ENCODE measurements around the gene ZNF423. TPM values are rescaled to one million over a fixed set of nuclear protein-coding genes. Genes with fewer than 3 reads are reported as not detected.

The ZNF423 gene
- total RNA-seq, 1 donor, result 11.6 TPM

GRCh38 chr16:49498264-49498663 is 357.6 kb downstream of the ZNF423 start:
- Histone ChIP-seq H4K20me1 (ENCODE audit: insufficient read depth, low read length) (no peaks in the 10 kb centered on the region), H3K27me3 (ENCODE audit: insufficient read depth, low read length) (no peaks in the 10 kb centered on the region), H3K27ac (ENCODE audit: low read depth, low read length) (no peak overlapping the region), H2AFZ (ENCODE audit: low read length) (no peak overlapping the region), H3K79me2 (ENCODE audit: insufficient read depth, low read length) (no peaks in the 10 kb centered on the region), H3K4me1 (ENCODE audit: insufficient read depth, low read length) (no peaks in the 10 kb centered on the region), H3K4me2 (ENCODE audit: insufficient read depth, low read length) (no peak overlapping the region), H3K4me3 (ENCODE audit: insufficient read depth, low read length) (no peak overlapping the region), H3K9me3 (ENCODE audit: low read depth, low read length) (no peaks in the 10 kb centered on the region), H3K36me3 (ENCODE audit: insufficient read depth, low read length) (no peaks in the 10 kb centered on the region)
- TF ChIP-seq, protein P1, sequence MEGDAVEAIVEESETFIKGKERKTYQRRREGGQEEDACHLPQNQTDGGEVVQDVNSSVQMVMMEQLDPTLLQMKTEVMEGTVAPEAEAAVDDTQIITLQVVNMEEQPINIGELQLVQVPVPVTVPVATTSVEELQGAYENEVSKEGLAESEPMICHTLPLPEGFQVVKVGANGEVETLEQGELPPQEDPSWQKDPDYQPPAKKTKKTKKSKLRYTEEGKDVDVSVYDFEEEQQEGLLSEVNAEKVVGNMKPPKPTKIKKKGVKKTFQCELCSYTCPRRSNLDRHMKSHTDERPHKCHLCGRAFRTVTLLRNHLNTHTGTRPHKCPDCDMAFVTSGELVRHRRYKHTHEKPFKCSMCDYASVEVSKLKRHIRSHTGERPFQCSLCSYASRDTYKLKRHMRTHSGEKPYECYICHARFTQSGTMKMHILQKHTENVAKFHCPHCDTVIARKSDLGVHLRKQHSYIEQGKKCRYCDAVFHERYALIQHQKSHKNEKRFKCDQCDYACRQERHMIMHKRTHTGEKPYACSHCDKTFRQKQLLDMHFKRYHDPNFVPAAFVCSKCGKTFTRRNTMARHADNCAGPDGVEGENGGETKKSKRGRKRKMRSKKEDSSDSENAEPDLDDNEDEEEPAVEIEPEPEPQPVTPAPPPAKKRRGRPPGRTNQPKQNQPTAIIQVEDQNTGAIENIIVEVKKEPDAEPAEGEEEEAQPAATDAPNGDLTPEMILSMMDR (IDR thresholded peaks at IDR 0.05; ENCODE audit: extremely low read depth, low read depth, low read length), result no peak
- DNase-seq (ENCODE audit: insufficient read length, low spot score, missing footprints), result no peak

GRCh38 chr16:49497466-49497865 is 358.4 kb downstream of the ZNF423 start:
- no peaks in the 10 kb centered on the region for H3K27me3 ChIP-seq (ENCODE audit: insufficient read depth, low read length)
- TF ChIP-seq, protein P1 (IDR thresholded peaks at IDR 0.05; ENCODE audit: extremely low read depth, low read depth, low read length), result no peak
- H2AFZ ChIP-seq (ENCODE audit: low read length), result no peak overlapping the region
- H3K79me2 ChIP-seq (ENCODE audit: insufficient read depth, low read length), result no peaks in the 10 kb centered on the region
- H4K20me1 ChIP-seq (ENCODE audit: insufficient read depth, low read length), result no peaks in the 10 kb centered on the region
- H3K4me2 ChIP-seq (ENCODE audit: insufficient read depth, low read length), result no peak overlapping the region
- H3K4me3 ChIP-seq (ENCODE audit: insufficient read depth, low read length), result no peak overlapping the region
- H3K27ac ChIP-seq (ENCODE audit: low read depth, low read length), result no peak overlapping the region
- no peaks in the 10 kb centered on the region for H3K9me3 ChIP-seq (ENCODE audit: low read depth, low read length)
- no peak for DNase-seq (ENCODE audit: insufficient read length, low spot score, missing footprints)
- no peaks in the 10 kb centered on the region for H3K36me3 ChIP-seq (ENCODE audit: insufficient read depth, low read length)
- H3K4me1 ChIP-seq (ENCODE audit: insufficient read depth, low read length), result no peaks in the 10 kb centered on the region

DNA sequence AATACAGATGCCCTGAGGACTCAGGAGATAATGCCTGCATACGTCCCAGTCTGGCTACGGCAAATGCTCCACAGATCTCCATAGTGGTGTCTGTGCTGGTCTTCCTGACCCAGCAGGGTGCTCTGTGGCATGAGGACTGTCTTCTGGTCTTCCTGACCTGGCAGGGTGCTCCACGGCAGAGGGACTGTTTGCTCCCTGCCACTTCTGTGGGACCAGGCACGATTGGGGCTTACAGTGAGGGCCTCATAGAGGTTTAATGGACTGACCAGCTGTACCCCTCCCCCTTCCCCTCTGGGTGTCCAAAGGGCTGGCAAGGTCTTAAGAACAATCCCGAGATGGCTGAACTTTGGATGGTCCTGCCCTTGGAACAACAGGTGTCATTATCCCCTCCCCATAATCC is 359.3 kb downstream of the ZNF423 start:
- TF ChIP-seq, protein P1 (IDR thresholded peaks at IDR 0.05; ENCODE audit: extremely low read depth, low read depth, low read length), result no peak
- no peak overlapping the region for H3K4me3 ChIP-seq (ENCODE audit: insufficient read depth, low read length)
- no peaks in the 10 kb centered on the region for H3K36me3 ChIP-seq (ENCODE audit: insufficient read depth, low read length)
- H3K9me3 ChIP-seq (ENCODE audit: low read depth, low read length), result no peaks in the 10 kb centered on the region
- H3K27ac ChIP-seq (ENCODE audit: low read depth, low read length), result no peak overlapping the region
- H2AFZ ChIP-seq (ENCODE audit: low read length), result no peak overlapping the region
- no peaks in the 10 kb centered on the region for H3K27me3 ChIP-seq (ENCODE audit: insufficient read depth, low read length)
- no peaks in the 10 kb centered on the region for H3K4me1 ChIP-seq (ENCODE audit: insufficient read depth, low read length)
- no peaks in the 10 kb centered on the region for H4K20me1 ChIP-seq (ENCODE audit: insufficient read depth, low read length)
- DNase-seq (ENCODE audit: insufficient read length, low spot score, missing footprints), result no peak
- H3K79me2 ChIP-seq (ENCODE audit: insufficient read depth, low read length), result no peaks in the 10 kb centered on the region
- H3K4me2 ChIP-seq (ENCODE audit: insufficient read depth, low read length), result no peak overlapping the region

- H4K20me1 ChIP-seq (ENCODE audit: insufficient read depth, low read length), result no peaks in the 10 kb centered on the region
- H3K4me2 ChIP-seq (ENCODE audit: insufficient read depth, low read length), result no peak overlapping the region
- H3K4me1 ChIP-seq (ENCODE audit: insufficient read depth, low read length), result no peaks in the 10 kb centered on the region
- TF ChIP-seq, protein P1 (IDR thresholded peaks at IDR 0.05; ENCODE audit: extremely low read depth, low read depth, low read length), result no peak
- H3K36me3 ChIP-seq (ENCODE audit: insufficient read depth, low read length), result no peaks in the 10 kb centered on the region
- H3K27me3 ChIP-seq (ENCODE audit: insufficient read depth, low read length), result no peaks in the 10 kb centered on the region
- no peak overlapping the region for H2AFZ ChIP-seq (ENCODE audit: low read length)
- H3K27ac ChIP-seq (ENCODE audit: low read depth, low read length), result no peak overlapping the region
- DNase-seq (ENCODE audit: insufficient read length, low spot score, missing footprints), result no peak
- no peak overlapping the region for H3K4me3 ChIP-seq (ENCODE audit: insufficient read depth, low read length)
- no peaks in the 10 kb centered on the region for H3K79me2 ChIP-seq (ENCODE audit: insufficient read depth, low read length)
- H3K9me3 ChIP-seq (ENCODE audit: low read depth, low read length), result no peaks in the 10 kb centered on the region
These were observed 360.1 kb downstream of the ZNF423 start for GRCh38 chr16:49495596-49496355.
